ENCODE data around the gene ZNF639.
A peak's percentile ranks its signal among the peaks of the same experiment; 100 is the strongest.

ZNF639 gene

DNA sequence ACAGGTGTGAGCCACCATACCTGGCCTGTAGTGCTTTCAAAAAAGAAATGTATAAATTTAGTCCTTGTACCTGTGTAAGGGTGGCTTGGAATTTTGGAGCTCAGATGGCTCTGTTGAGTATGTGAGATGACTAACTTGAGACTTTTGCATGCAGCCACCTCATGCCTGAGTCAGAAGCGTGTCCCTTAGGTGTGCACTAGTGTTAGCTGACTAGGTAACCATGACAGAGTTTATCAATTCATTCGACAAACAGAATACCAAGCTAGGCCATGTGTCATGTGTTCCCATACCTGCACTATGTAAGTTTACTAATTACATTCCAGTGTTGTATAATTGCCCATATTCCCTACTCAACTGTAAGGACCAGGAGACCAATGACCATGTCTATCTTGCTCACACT lies 4.0 kb upstream of the ZNF639 start:
- no peak for DNase-seq

DNA sequence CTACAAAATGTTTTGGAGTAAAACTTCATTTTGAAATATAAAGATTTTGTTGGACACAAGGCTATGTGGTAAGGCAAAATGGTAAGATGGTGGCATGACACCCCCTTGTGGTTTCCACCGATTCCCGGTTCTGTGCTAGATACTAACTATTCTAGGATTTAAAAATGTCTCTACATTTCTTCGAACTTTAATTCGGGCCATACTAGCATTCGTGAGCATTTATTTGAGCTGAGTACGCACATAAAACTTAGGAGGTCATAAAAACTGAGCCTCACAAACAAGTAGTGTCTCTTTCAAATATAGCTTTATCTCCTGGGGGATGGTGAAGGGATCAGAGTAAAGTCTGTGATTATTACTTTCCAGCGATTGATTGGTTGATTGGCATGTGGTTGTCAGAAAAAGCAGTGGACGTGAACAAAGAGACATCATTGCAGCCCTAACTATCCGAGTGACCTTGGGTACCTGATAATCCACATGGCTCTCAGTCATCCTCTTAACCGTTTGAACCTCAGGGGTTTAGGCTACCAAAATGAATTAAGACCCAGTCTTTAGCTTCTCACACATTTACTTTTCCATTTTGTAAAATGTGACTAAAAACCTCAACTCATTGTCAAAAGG lies 1.1 kb upstream of the ZNF639 start:
- DNase-seq, result no peak

DNA sequence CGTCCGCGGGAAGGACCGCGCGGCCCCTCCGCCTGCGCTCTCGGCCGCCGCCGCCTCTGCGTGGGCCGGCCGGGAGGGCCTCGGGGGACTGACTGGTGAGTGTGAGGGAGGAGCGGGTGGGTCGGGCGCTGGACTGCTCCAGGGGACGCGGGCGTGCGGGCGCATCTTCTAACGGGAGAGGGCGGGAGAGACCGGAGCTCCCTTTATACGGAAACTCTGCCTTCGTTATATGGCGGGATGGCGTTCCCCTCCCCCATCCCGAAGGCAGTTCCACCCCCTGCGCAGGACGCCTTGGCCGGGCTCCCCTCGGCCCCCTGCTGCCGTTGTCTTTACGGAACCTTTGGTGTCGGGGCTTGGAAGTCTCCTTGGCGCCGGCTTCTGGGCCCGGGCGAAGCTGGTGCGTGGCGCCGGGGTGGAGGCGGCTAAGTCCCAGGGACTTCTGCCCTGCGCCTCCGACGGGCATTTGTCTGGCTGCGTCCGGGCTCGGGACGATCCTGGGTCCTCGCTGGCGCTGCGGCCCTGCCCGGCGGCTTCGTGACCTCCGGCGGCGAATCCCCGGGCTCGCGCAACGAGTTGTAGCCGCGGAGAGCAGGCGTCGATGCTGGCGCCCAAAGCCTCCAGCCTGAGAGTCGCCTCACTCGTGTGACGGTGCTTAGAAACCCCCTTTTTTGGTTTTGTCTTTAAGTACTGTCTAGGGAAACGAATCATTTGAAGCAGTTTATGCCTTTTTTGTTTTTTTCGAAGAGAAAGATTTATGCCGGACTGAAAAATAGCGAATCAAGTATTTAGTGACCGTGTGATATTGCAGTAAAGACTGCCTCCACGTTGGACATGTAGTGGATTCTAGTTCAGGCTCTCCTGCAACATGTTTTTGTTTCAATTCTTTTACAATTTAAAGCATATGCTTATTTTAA lies 623 bp downstream of the ZNF639 start:
- DNase-seq, result peak; percentile 43

DNA sequence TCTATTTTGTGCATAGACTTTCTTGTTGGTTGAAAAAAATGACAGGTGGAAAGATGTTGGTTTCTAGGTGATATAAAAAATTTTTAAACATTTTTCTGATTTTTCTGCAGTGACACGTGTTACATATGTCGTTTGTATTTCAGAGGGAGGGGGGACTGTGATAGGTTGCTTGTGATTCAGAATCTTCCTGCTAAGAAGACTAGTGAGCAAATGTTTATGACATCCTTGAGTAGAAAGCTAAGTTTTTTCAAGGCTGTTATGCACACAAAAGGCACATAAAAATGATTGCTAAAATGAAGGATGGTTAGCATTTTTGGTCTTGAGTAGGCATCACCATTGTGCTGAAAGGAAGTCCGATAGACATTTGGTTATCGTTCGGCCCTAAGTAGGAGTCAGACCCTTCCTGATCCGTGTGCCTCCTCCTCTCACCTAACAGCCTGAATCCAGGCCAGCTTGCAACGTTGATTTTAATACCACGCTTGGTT lies 1.5 kb downstream of the ZNF639 start:
- no peak for DNase-seq

DNA sequence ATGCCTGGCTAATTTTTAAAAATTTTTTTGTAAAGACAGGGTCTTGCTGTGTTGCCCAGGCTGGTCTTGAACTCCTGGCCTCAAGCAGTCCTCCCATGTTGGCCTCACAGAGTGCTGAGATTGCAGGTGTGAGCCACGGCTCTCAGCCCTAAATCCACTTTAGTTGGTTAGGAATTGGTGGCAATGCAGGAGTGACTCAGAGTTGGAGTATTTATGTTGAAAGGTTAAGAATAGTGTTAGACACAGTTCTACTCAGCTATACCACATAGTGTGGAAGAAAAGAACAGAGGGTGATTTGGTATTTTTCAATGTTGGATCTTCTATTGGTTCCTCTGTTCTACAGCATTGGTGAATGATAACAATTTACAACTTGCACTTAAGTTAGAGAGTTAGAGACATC lies 7.6 kb downstream of the ZNF639 start:
- DNase-seq, result no peak

DNA sequence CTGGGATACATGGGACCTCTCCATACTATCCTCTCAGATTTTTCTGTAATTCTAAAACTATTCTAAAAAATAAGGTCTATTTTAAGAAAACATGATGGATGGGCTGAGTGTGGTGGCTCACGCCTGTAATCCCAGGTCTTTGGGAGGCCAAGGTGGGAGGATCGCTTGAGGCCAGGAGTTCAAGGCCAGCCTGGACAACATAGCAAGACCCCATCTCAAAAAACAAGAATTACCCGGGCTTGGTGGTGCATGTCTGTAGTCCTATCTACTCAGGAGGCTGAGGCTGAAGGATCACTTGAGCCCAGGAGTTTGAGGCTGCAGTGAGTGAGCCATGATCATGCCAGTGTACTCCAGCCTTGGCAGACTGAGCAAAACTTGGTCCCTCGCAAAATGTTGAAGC lies 9.4 kb downstream of the ZNF639 start:
- DNase-seq, result no peak

DNA sequence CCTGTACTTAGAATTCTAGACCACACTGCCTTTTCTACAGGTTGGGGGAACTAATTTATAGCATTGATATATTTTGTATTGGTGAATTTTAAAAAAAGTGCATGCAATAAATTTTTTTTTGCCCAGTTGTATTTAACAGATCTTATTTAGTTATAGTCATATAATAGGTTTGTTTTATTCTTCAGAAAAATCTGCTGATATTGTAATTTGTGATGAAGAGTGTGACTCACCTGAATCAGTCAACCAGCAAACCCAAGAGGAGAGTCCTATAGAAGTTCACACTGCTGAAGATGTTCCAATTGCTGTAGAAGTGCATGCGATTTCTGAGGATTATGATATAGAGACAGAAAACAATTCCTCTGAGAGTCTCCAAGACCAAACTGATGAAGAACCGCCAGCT lies 10.3 kb downstream of the ZNF639 start:
- no peak for DNase-seq

DNA sequence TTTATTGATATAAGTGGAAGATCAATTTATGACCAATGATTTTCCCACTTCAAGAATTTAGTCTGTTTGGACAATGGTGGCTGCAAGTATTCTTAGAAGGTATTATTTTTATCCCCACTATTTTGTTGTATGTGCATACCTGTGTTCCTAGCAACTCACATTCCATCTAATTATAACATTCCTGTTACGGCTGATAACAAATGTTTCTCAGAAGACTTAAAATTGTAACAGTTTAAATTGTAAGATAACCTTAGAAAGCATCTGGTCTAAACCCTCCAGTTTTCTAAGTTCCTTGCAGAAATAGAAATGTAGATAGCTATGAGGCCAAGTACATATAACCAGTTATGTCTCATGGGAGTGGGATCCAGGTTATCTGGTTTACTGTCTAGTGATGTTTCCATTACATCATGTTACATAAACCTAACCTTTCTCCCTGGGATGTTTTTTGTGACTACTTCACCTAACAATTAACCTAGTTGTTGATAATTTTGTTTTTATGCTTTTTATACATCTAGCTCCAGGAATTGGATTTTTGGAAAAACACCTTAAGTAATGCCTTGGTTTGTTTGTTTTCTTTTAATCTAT lies 13.6 kb downstream of the ZNF639 start:
- DNase-seq, result no peak

DNA sequence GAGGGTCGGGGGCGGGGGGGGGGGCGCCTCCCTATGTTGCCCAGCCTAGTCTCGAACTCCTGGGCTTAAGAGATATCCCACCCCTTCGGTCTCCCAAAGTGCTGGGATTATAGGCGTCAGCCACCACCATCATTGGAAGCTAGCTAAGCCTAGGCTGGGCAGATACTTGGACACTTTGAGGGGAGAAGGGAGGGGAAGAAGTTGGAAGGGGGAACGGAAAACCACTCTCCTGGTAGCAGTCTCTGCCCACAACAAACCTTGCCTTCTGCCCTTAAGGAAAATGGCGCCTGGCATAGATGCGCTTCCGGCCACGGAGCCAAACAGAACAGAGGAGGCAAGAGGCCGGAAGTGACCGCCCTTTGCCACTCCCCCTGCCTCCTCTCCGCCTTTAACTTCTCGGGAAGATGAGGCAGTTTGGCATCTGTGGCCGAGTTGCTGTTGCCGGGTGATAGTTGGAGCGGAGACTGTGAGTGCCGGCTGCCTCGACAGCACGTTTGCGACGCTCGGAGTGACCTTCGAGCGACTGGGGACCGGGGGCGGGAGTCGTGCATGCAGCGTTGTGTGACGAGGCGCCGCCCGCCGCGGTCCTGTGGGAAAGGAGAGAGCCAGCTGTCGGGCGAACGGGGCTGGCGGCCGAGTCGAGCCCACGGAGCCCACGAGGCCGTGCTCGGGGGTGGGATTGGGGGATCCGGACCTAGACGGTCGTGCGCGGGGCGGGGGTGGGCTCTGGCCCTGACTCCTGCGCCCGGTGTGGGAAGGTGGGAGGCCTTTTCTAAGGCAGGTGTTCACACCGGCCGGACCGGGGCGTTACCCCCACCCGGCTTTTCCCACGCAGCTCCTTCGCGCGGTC lies 24.7 kb downstream of the ZNF639 start, which contains the start of gene MFN1:
Gene MFN1, plus strand, starts transcription at position 365 of the 850 bp plus-strand sequence. CDS start 1,143 bp downstream, outside the sequence.
- DNase-seq, result peak; percentile 97

DNA sequence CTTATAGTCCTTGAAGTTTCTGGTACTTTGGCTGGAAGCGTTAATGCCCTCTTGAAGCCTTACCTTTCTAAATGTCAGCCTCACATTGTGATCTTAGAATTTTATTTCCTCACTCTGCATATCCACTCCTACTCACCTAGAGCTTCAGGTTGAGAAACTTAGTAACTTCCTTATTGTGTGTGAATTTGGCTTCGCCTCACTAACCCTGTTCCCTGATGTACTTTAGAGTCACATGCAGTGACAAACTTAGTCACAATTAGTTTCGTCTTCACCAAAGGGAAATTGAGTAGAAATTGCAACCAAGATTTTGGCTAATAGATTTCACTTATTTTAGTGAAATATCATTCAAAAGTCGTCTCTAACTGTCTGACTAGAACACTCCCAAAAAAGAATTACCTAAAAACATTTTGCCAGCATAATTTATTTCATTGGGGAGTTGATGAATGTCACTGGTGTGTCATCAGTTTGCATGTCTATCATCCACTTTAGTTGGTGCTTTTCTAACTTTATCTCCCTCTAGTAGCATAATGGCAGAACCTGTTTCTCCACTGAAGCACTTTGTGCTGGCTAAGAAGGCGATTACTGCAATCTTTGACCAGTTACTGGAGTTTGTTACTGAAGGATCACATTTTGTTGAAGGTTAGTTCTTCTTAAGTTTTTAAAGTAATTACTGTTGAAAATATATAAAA lies 25.6 kb downstream of the ZNF639 start:
- DNase-seq, result no peak

DNA sequence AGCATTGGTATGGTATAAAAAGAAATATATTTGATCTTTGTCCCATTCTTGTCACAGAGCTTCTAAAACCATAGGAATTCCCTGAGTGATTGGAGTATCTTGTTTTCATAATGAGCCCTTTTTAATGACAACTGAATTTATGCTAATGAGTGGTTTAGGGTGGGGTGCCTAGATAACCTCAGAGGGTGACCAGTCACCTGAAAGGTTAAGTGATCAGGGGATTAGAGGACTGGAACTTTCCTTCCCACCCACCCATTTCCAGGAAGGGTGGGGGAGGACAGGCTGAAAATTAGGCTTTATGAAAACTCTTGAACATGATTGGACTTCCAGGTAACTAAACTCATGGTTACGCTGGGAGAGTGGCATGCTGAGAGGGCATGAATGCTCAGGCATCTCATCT lies 33.2 kb downstream of the ZNF639 start:
- DNase-seq, result no peak

DNA sequence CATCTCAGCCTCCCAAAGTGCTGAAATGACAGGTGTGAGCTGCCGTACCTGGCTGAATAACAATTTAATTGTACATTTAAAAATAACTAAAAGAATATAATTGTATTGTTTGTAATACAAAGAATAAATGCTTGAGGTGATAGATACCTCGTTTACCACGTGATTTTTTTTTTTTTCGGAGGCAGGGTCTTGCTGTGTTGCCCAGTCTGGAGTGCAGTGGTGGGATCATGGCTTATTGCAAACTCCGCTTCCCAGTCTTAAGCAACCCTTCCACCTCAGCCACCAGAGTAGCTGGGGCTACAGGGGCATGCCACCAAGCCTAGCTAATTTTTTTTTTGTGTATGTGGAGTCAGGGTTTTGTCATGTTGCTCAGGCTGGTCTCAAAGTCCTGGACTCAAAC lies 40.5 kb downstream of the ZNF639 start:
- DNase-seq, result no peak

DNA sequence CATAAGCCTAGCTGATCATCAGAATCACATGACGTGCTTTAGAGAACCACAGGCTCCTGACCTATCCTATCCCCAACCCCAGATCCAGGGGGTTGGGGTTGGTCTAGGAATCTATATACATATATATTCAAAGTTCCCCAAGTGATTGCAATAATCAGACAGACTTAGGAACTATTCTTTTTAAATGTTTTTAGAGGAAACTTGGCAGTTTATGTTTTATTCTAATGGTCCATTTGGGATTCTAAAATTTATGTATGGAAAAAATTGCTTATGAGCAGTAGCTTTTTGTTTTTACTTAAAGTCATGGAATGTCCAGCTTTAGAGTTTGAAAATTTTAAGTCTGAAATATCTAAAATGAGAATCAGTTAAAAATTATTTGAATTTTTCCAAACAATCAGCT lies 46.8 kb downstream of the ZNF639 start:
- no peak for DNase-seq

DNA sequence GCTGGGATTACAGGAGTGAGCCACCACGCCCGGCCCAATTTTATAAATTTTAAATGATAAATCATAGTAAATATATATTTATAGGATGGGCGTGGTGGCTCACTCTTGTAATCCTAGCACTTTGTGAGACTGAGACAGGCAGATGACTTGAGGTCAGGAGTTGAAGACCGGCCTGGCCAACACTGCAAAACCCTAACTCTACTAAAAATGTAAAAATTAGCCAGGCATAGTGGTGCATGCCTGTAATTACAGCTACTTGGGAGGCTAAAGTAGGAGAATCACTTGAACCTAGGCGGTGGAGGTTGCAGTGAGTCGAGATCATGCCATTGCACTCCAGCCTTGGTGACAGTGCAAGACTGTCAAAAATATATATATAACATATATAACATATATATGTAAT lies 51.1 kb downstream of the ZNF639 start:
- DNase-seq, result no peak

DNA sequence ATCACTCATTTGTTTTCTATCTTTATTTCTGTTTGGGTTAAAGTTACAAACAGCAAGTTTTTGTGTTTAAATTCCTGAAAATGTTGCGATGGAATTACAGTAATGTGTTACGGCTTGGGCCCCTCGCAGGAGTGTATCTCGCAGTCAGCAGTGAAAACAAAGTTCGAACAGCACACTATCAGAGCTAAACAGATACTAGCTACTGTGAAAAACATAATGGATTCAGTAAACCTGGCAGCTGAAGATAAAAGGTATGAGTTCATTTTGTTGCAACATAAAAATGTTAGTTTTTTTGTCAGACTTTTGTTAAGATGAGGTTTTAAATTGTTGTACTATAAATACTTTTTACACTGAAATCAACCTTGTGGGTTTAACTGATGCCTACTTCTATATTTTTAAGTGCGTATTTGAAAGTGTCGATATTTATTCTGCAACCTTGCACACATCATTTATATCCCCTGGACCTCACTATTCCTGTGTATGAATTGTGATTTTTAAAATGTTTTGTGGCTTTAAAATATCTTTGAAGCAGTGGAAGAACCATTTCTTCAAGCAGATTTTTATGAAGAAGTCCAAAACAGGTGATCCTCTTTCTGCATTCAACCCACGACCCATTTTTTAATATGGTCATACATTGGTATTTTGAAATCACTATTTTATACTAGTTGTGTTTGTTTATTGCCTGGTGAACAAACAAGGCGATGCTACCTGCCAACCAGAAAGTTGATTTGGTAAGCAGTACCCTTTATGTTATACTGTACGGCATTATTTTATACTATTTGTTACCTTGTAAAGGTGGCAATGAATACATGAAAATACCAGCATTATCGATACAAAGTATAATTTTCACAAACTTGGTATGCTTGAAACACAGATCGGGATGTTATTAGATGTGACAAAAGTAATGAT lies 52.5 kb downstream of the ZNF639 start:
- no peak for DNase-seq

DNA sequence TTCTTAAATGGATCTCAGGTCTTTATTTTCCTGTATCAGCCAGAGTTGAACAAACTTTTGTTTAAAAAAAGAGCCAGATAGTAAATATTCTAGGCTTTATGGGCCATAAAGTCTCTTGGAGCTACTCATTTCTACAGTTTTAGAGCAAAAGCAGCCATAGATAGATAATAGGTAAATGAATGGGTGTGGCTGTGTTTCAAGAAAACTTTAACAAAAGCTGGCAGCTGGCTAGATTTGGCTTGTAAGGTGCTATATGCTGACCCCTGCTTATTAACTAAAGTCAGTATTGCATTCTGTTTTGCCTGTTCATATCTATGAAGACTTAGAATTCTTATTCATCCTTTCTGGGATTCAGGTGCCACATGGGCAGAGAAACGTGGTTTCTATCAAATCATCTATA lies 53.6 kb downstream of the ZNF639 start:
- DNase-seq, result no peak
